Stimulated activated CD8-positive, alpha-beta memory T cell treated with anti-CD3 and anti-CD28 coated beads, Interleukin-7, amount 100 ng/mL, for 48 hours (primary cell): Measurements from ENCODE around the gene MBNL2.
A peak's percentile ranks its signal among the peaks of the same experiment; 100 is the strongest.

Experiments used
- DNase-seq, 2 donors: peaks; one replicate each; pipeline ENCODE4 v3.0.0-alpha.2; 2020; ENCODE audit warnings: low read depth in 1 of 2; ENCODE audit errors: extremely low read depth in 1 of 2

MBNL2 gene

GRCh38 chr13:97249796-97250495 lies 27.8 kb downstream of the MBNL2 start:
- DNase-seq = no peak

- no peak for DNase-seq
These were observed 28.4 kb downstream of the MBNL2 start for GRCh38 chr13:97250560-97250959.

DNA sequence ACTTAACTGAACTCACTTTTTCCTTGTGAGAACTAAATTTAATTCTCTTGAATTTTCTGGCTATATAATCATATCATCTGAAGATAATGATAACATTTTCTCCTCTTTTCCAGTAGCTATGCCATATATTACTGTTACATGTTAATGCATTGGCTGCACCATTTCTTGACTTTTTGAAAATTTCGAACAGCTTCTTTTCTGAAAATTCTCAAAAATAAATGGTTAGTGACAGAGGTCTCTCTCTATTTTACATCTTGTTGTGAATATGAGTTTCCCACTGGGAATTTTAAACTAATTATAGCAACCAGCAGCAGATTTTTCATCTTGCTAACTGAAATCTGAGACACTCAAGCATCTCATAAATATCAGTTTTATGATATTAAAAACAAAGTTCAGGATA lies 30.6 kb downstream of the MBNL2 start:
- no peak for DNase-seq

GRCh38 chr13:97253581-97254293 lies 31.6 kb downstream of the MBNL2 start:
- no peak for DNase-seq

- no peak for DNase-seq
These were observed 32.7 kb downstream of the MBNL2 start for GRCh38 chr13:97254816-97255215.

- DNase-seq = no peak
These were observed 33.4 kb downstream of the MBNL2 start for GRCh38 chr13:97255515-97256021.

- DNase-seq = no peak
These were observed 34.2 kb downstream of the MBNL2 start for GRCh38 chr13:97256343-97256783.

DNA sequence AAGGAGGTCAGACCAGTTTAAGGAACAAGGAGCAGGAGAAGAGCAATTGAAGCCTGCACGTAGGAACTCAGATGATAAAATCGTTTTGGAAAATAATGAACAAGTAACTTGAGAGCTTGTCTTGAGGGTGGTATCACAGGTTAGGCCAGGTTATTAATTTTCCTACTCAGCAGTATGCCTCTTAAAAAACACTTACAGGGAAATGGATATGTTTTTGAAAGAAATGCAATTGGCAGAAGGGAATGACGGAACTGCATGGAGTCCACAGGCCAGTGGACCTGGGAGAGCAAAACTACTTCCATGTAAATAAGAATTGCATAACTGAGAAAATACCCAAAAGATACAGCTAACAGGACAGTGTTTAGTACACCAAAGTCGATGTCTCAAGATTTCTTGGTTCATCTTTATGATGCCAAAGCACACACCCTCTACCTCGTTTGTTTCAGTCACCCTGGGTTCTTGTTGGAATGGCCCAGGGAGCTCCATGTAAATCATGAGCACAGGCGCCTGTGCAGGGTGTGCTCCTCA lies 35.2 kb downstream of the MBNL2 start:
- DNase-seq = no peak

GRCh38 chr13:97257800-97258799 lies 36.0 kb downstream of the MBNL2 start:
- DNase-seq = no peak

DNA sequence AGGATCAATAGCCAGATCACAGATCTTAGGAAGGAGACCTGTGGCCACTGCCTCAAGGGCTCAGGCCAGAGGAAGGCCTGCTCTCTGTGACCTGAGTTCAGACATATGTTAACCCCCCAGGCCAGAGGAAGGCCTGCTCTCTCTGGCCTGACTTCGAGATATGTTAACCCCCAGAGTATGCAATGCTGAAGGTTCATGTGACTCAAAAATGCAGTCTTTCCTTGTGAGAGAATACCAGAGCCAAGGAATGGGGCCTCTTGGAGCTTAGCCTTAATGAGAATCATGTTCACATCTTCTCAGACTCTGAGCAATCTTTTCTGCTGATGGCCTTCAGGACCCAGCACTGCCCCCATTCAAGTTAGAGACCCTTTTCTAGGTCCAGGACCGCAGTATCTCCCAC lies 36.7 kb downstream of the MBNL2 start:
- DNase-seq = no peak

DNA sequence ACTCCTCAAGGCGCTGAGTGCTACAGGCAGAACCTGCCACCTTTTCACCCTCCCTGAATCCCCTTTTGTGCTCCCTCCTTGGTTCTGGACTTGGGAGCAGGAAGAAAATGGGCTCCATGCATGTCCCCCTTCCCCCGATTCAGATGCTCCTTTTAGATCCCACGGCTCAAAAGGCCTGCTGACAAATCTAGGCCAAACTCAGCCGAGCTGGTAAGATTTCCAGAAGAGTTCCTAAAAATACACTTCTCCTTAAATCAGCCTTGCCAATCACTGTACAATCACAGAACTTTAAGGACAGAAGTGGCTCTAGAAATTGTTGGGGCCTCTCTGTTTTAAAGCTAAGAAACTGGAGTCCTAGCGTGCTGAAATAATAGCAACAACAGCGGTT lies 37.3 kb downstream of the MBNL2 start:
- no peak for DNase-seq

- no peak for DNase-seq
These were observed 37.9 kb downstream of the MBNL2 start for GRCh38 chr13:97259798-97260714.

DNA sequence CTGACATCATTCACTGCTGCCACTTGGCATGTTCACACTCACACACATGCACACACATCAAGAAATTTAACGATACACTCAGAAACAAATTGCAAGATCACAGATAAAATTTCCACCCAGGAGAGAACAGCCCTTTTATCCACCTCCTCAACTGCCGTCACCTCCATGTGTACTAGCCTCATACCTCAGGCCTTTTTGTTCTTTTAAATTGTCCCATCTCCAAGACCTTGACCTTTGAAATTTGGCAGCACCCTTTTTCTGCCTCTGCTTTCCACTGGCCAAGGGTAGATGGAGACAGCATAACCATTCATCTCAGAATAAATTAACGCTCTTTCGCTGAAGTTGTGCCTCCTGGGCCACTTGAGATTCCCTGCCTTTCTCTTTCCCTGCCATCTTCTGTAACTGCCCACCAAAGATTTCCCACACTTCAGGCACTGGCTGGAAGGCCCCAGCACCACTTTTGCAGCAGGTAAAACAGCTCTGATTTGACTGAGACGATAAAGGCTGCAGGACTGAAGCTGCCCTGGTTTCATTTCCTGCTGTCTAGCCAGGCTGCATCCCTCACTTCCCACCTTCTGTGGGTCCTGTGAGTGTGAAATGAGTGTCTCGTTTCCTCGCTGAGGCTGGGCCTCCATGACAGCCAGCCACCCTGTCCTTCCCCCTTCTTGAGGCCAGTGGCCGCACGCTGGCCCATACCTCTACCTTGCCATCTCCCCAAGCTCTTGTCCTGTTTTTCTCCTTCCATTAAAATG lies 39.3 kb downstream of the MBNL2 start:
- DNase-seq = peak in 1 of 2 donors; percentile 20

DNA sequence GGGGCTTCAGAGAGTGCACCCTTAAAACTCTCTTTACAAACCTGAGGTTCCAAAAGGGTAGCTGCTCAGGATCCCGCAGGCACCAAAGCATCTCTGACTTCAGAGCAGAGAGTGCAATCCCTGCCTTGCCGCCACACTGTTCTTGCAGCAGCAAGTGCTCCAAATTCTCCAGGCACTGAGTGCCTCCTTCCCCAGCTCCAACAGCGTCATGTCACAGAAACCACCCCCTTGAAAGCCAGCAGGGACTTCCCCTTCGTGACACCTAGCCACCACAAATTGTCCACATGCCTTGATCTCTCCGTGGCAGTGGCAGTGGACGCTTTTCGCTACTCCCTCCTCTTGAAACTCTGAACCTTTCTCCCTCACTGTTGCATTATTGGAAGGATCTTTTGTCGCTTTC lies 39.9 kb downstream of the MBNL2 start:
- DNase-seq = peak in 1 of 2 donors; percentile 18

DNA sequence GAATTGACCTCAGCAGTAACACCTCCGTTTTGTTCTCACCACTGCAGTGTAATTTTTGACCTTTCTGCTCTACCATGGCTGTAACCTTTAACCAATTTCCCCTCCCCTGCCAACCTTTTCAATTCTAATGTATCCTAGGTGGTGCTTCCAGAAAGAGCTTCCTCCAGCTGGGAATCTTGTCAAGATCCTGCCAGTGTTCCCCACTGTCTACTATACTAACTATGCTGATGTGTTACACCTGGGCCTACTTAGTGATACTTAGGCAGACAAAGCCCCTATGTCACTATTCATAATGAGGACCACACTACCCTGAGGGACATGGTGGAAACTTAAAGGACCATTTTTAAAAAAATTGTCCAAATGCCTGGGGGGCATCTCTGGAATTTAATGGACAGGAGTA lies 41.0 kb downstream of the MBNL2 start:
- no peak for DNase-seq

DNA sequence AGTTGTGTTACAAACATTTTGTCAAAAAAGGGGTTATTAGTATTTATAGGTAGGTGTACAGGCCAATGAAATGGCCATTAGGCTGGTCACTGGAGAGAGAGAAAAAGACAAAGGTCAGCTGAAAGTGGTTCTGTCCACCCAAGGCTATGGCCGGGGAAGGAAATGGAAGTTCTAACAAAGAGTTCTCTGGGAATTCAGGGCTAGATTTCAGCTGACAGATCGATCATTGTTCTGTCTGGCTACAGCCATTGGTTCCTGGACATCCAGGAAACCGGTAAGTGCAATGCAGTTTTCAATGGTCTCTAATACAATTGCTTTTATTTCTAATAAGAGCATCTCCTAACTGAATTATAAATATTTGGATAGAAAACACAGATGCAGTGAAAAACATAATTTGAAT lies 42.5 kb downstream of the MBNL2 start:
- no peak for DNase-seq

GRCh38 chr13:97266332-97266731 lies 44.2 kb downstream of the MBNL2 start:
- no peak for DNase-seq

- no peak for DNase-seq
These were observed 44.8 kb downstream of the MBNL2 start for GRCh38 chr13:97266772-97267417.
